H54 (cell line): Measurements from ENCODE around the gene DTX3.
"Not testable (repeated sequence)": the region's sequence is repeated elsewhere in the genome, so short reads cannot be mapped to it uniquely, and the experiment has no call there.

ENCODE experiments used
- DNase-seq: peaks from one replicate; pipeline ENCODE4 v3.0.0; 2011; ENCODE audit warnings: low spot score, mixed read lengths; ENCODE audit not compliant: insufficient read length
- FAIRE-seq: peaks from 3 replicates; lab custom pipeline; 2011; peaks lifted over from hg19 to GRCh38; lab: Jason Lieb, UNC
- POLR2A ChIP-seq: IDR thresholded peaks from 2 replicates; pipeline ENCODE4 v1.6.1; 2011; ENCODE audit warnings: low read depth, mild to moderate bottlenecking, low read length

Gene DTX3

GRCh38 chr12:57615637-57616036 lies 11.0 kb downstream of the DTX3 start:
- TF ChIP-seq POLR2A: no peak
- no peak for FAIRE-seq

GRCh38 chr12:57616383-57617101 lies 11.9 kb downstream of the DTX3 start:
- TF ChIP-seq POLR2A: no peak
- DNase-seq (no peak), FAIRE-seq (no peak)

More at GRCh38 chr12:57615637-57616036, 11.0 kb downstream of the DTX3 start:
- DNase-seq: no peak

GRCh38 chr12:57617942-57618341 lies 13.3 kb downstream of the DTX3 start:
- no peak for FAIRE-seq
- no peak for DNase-seq
- no peak for TF ChIP-seq POLR2A

GRCh38 chr12:57618431-57618830 lies 13.8 kb downstream of the DTX3 start:
- not testable (repeated sequence) for FAIRE-seq, DNase-seq

- no peak for FAIRE-seq
- no peak for TF ChIP-seq POLR2A
- no peak for DNase-seq
Observed at GRCh38 chr12:57618966-57619433, 14.4 kb downstream of the DTX3 start.

- DNase-seq (no peak), FAIRE-seq (no peak)
- no peak for TF ChIP-seq POLR2A
Observed at GRCh38 chr12:57619434-57620244, 15.0 kb downstream of the DTX3 start.

- no peak for FAIRE-seq
- DNase-seq: no peak
- no peak for TF ChIP-seq POLR2A
Observed at GRCh38 chr12:57620245-57620935, 15.8 kb downstream of the DTX3 start.

- no peak for FAIRE-seq
- TF ChIP-seq POLR2A: no peak
Observed at GRCh38 chr12:57620936-57621496, 16.4 kb downstream of the DTX3 start.

GRCh38 chr12:57621497-57622292 lies 17.1 kb downstream of the DTX3 start:
- no peak for TF ChIP-seq POLR2A
- peak; percentile 59 for DNase-seq
- no peak for FAIRE-seq

More at GRCh38 chr12:57620936-57621496, 16.4 kb downstream of the DTX3 start:
- DNase-seq: no peak

GRCh38 chr12:57622293-57623245 lies 17.9 kb downstream of the DTX3 start:
- FAIRE-seq: no peak
- TF ChIP-seq POLR2A: no peak
- DNase-seq: no peak

GRCh38 chr12:57623385-57623784 lies 18.8 kb downstream of the DTX3 start:
- FAIRE-seq: no peak
- DNase-seq: no peak
- no peak for TF ChIP-seq POLR2A
